Right renal pelvis (tissue), 4 donors: ENCODE data around the gene MRPL42. TPM values are rescaled to one million over a fixed set of nuclear protein-coding genes. Genes with fewer than 3 reads are reported as not detected.
"Not testable (repeated sequence)": the region's sequence is repeated elsewhere in the genome, so short reads cannot be mapped to it uniquely, and the experiment has no call there.

Experiments used
- DNase-seq, 4 donors: peaks; one replicate each; pipeline ENCODE4 v3.0.0-alpha.2; 2013; ENCODE audit warnings: low read depth in 4 of 4, low spot score in 3 of 4, missing footprints in 1 of 4
- polyA plus RNA-seq, 4 donors: library from polyadenylated mRNA; unstranded; fragments of 120-200 nt; gene quantifications; one replicate each; pipeline ENCODE4 v1.2.1, GENCODE V29; 2013; ENCODE audit not compliant: insufficient read length in 4 of 4

MRPL42 gene
- polyA plus RNA-seq, 4 donors = 70.3 to 96.9 (median 84.0) TPM

GRCh38 chr12:93492808-93493207, 25.5 kb downstream of the MRPL42 start:
- not testable (repeated sequence) for DNase-seq

- DNase-seq = no peak
Measured at GRCh38 chr12:93494096-93494495, 26.8 kb downstream of the MRPL42 start.

DNA sequence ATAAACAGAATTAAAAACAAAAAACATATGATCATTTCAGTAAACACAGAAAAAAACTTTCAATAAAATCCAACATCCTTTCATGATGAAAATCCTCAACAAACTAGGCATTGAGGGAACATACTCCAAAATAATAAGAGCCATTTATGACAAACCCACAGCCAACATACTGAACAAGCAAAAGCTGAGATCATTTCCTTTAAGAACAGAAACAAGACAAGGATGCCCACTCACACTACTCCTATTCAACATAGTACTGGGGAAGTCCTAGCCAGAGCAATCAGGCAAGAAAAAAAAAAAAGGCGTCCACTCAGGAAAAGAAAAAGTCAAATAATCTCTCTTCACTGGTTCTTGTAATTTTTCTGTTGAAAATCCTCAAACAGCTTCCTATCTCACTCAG, 30.1 kb downstream of the MRPL42 start:
- no peak for DNase-seq

DNA sequence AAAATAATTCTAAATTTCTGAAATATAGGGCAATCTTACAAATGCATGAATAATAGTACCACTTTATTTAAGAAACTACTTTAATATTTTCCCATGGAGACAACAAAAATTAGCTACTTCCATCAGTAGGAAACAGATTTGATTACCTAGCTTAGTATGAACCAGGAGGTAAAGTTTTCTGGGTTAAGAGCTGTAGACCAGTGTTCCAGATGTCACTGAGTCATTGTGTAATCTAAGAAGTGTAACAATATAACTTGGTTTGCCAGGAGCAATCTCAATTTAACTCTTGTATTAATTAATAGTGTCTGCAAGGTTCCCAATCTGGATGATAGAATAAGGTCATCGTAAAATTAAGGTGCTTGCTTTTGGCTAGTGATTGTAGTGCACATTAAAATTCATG, 31.5 kb downstream of the MRPL42 start:
- not testable (repeated sequence) for DNase-seq

DNA sequence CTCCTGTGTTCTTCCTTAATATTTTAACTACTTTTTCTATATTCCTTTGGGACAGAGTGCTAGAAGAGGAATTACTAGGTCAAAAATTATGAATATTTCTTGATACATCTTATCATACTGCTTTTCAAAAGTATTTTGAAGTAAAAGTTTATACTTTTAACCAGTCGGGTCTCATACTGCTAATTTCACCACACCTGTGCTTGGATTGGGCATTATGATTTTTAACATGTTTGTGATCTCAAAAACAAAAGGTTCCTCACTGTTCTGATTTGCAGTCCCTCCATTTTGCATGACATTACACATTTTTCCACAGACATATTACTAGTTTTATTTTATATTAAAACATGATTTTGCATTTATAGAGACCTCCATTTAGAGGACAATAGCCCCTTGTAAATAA, 32.9 kb downstream of the MRPL42 start:
- DNase-seq = no peak

DNA sequence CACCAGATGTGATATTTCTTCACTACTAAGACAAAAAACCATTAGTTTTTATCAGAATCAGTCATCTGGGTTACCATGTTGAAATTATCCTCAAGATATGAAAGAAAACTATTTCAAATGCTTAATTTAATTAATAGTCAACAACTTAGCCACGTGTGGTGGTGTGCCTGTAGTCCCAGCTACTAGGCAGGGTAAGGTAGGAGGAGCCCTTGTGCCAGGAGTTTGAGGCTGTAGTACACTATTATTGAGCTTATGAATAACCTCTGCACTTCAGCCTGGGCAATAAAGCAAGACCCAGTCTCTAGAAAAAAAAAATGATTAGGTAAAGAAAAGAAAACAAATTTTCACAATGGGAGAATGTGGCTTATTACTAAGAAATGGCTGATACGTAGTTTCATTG, 33.4 kb downstream of the MRPL42 start:
- no peak for DNase-seq

GRCh38 chr12:93502802-93503623, 35.7 kb downstream of the MRPL42 start:
- DNase-seq = peak; percentile 21 to 43 (median 24)

- no peak for DNase-seq
Measured at GRCh38 chr12:93507165-93507564, 39.9 kb downstream of the MRPL42 start.

DNA sequence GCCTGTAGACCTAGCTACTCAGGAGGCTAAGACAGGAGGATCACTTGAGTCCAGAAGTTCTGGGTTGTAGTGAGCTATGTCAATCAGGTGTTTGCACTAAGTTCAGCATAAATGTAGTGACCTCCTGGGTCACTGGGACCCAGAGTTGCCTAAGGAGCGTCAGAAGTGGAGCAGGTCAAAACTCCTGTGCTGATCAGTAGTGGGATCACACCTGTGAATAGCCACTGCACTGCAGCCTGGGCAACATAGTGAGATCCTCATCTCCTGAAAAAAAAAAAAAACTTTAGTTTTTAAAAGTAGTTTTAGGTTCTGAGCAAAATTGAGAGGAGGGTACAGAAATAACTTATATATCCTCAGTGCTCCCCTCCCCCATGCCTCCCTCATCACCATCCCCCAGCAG, 42.2 kb downstream of the MRPL42 start:
- no peak for DNase-seq

GRCh38 chr12:93514853-93515252, 47.5 kb downstream of the MRPL42 start:
- DNase-seq = no peak

- no peak for DNase-seq
Measured at GRCh38 chr12:93518725-93519124, 51.4 kb downstream of the MRPL42 start.

DNA sequence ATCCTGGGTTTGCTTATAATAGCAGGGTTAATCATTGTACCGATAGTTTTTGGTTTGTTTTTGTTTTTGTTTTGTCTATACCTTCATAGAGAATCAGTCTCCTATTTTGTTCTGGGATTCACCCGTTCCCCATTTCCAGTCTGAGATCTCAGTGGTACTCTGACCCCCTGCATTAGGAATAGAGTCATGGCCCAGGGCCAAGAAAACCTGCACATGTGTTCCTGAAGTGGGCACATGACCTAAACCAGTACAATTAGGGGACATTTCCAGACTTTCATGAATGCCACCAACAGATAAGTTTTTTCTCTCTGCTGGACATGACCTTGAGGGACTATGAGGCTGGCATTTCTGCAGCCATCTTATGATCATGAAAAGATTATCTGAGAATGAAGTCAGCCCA, 52.5 kb downstream of the MRPL42 start:
- no peak for DNase-seq

DNA sequence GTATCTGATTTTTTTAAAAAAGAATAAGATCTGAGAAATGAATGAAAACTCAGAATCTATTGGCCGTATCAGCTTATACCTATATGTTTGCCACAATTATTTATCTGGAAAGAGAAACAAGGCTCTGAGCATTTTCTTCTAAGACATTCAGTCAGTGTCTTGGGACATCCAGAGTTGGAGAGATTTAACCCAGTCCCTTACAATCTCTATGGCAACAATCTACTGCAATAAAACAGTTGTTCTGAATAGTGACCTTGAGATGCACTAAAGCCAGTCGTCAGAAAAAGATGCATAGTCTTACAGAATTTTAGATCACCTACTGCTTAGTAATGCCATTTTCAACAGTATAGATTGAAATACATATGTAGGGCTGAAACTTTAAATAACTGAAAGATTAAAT, 53.1 kb downstream of the MRPL42 start:
- DNase-seq = no peak

GRCh38 chr12:93521225-93522080, 54.1 kb downstream of the MRPL42 start:
- no peak for DNase-seq

- DNase-seq = no peak
Measured at GRCh38 chr12:93524386-93525133, 57.2 kb downstream of the MRPL42 start.

DNA sequence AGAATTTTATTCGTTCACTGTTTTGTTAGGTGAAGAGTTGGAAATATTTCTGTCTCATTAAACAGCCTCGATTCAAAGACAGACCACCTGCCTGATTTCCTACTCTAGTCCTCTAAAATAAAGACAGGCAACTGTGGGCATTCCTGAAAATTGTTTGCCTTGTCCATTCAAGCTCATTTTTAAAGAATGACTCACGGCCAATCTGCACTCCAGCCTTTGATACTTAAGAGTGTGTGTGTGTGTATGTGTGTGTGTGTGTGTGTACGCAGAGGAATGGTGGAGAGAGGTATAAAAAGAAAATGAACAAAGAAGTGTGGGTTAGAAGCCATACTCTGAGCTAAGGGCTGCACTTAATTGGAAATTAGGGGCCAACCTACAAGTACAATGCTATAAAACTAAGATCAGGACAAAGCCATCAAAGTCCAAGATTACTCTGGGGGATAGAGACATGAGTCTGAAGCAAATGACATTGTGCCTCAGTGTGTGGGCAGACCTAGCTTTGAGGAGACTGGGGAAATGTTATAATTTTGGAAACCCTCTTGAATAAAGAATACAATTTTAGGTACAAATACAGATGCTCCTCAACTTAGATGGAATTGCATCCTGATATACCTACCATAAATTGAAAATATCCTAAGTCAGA, 59.6 kb downstream of the MRPL42 start:
- no peak for DNase-seq

- DNase-seq = no peak
Measured at GRCh38 chr12:93530358-93530757, 63.0 kb downstream of the MRPL42 start.

GRCh38 chr12:93533310-93533709, 66.0 kb downstream of the MRPL42 start:
- DNase-seq = no peak

DNA sequence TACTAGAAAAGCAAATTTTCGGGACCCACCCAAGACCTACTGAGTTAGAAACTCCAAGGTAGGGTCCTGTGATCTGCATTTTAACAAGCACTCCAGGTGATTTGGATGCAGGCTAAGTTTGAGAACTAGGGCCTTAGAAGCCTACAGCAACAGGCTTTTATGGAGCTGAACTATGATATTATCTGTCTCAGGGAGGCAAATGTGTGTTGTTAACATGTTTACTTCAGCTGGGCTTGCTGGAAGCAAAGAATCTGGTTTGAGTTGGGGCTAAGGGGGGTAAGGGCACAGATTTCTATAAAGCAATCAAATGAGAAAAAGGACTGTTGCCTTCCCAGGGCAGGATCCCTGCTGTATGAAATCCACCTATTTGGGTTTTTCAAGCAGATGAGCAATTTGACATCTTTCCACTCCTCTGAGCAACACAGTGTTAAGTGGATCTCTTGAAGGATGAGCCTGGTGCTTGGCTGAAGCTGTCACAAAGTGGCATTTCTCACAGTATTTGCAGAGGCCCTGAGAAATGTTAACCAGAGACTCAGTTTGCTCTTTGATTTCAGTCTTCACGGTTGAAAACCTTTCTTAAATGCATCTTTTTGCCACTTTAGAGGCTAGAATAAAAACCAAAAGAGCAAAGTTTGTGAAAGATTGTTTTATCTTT, 68.9 kb downstream of the MRPL42 start:
- no peak for DNase-seq
